ENCODE data around the gene CYP2D6.
"Not testable (repeated sequence)": the region's sequence is repeated elsewhere in the genome, so short reads cannot be mapped to it uniquely, and the experiment has no call there.

Gene CYP2D6

DNA sequence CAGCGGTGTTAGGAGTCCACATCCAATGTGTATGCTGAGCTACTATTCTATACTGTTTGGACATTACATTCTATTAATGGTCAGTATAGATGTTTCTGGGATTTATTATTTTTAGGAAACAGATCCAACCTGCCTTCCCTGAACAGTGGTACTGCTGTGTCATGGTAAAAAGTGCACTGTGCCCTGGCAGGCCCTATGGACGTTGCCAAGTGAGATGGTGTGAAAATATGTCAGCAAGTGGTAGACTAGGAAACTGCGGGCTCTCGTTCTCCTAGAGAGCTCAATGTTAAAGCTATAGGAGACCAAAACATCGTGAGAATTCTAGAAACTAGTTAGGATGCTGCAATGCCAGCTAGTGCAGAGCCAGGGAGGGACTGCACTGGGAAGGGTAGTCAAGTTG, 26.0 kb upstream of the CYP2D6 start:
- no peak for DNase-seq

DNA sequence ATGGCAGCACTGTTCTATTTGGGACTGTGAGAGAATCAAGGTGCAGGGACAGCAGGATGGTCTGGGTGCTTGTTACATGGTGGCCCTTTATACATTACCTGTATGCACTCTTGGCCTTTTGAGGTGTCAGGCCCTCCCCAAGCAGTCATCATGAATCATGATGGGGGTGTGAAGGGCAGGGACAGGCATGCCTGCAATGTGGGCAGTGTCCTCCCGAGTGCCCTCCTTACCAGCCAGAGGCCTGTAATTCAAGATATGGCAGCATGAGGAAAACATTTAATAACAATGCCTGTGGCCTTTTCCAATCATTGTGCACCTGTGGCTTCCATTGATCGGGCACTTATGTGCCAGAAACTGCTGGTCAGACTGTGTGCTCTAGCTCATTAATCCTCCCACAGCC, 25.5 kb upstream of the CYP2D6 start:
- DNase-seq, result no peak

- no peak for DNase-seq
Measured at GRCh38 chr22:42155053-42155543, 24.5 kb upstream of the CYP2D6 start.

GRCh38 chr22:42154293-42155052, 23.9 kb upstream of the CYP2D6 start:
- no peak for DNase-seq

- DNase-seq, result no peak
Measured at GRCh38 chr22:42152661-42153270, 22.2 kb upstream of the CYP2D6 start.

DNA sequence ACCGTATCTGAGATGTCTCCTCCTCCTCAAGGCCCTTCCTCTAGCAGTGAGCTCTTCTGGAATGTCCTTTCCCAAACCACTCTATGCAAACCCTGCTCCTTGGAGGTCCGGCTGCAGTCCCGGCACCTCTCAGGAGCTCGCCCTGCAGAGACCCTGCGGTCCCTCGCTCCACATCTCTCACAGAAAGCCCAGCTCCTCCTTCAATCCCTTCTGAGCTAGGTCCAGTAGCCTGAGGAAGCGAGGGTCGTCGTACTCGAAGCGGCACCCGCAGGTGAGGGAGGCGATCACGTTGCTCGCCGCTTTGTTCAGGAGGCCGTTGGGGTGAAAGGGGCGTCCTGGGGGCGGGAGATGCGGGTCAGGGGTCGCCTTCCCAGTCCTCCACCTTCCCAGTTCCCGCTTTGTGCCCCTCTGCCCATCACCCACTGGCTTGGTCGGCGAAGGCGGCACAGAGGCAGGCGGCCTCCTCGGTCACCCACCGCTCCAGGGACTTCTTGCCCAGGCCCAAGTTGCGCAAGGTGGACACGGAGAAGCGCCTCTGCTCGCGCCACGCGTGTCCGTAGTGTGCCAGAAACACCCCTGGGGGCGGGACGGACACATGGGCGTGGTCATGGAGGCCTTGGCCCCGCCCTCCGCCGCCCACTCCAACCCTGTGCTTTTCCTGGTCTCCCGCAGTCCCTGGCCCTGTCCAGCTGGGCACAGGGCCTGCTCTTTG, 21.5 kb upstream of the CYP2D6 start:
- no peak for DNase-seq

DNA sequence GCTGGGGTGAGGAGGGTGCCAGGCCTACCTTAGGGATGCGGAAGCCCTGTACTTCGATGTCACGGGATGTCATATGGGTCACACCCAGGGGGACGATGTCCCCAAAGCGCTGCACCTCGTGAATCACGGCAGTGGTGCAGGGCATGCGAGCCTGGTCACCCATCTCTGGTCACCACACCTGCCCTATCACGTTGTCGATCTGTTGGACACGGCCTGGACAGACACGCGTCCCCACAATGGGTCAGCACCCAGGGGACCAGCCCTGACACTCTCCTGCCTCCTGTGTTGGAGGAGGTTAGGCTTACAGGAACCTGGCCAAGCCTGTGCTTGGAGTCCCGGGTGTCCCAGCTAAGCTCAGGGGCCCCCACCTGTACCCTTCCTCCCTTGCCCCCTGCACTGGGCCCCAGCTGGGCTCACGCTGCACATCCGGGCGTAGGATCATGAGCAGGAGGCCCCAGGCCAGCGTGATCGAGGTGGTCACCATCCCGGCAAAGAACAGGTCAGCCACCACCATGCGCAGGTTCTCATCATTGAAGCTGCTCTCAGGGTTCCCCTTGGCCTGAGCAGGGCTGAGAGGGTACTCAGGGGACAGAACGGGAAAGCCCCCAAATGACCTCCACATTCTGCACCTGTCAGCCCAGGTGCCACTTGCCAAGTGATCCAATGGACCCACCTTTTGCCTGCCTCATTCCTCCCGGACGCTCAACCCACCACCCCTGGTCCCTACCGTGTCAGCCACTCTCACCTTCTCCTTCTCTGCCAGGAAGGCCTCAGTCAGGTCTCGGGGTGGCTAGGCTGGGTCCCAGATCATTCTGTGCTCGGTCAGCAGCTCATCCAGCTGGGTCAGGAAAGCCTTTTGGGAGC, 20.3 kb upstream of the CYP2D6 start:
- no peak for DNase-seq

DNA sequence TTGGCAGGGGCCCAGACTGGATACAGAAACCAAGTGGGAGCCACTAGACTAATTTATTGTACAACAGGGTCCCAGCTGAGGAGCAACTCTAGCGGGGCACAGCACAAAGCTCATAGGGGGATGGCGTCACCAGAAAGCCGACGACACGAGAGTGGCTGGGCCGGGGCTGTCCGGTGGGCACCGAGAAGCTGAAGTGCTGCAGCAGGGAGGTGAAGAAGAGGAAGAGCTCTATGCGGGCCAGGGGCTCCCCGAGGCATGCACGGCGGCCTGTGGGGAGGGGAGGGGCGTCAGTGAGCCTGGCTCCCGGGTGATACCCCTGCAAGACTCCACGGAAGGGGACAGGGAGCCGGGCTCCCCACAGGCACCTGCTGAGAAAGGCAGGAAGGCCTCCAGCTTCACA, 19.2 kb upstream of the CYP2D6 start:
- DNase-seq, result not testable (repeated sequence)

DNA sequence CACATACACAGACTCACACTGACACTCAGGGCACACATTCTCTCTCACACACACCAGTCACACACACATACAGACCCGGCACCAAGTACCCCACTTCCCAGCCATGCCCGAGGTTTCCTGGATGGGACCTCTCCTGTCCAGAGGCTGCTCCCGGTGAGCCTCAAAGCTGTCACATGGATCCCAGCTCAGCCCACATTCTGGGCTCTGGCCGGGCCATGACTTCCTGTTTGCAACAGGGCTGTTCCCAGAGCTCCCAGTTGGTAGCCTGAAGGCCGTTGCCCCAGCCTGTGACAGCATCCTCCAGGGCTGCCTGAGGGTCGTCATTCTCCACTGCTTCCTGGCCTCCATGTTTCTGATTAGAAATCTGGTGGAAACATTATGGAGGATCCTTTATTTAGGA, 14.6 kb upstream of the CYP2D6 start:
- no peak for DNase-seq

GRCh38 chr22:42143859-42144822, 13.5 kb upstream of the CYP2D6 start:
- not testable (repeated sequence) for DNase-seq

DNA sequence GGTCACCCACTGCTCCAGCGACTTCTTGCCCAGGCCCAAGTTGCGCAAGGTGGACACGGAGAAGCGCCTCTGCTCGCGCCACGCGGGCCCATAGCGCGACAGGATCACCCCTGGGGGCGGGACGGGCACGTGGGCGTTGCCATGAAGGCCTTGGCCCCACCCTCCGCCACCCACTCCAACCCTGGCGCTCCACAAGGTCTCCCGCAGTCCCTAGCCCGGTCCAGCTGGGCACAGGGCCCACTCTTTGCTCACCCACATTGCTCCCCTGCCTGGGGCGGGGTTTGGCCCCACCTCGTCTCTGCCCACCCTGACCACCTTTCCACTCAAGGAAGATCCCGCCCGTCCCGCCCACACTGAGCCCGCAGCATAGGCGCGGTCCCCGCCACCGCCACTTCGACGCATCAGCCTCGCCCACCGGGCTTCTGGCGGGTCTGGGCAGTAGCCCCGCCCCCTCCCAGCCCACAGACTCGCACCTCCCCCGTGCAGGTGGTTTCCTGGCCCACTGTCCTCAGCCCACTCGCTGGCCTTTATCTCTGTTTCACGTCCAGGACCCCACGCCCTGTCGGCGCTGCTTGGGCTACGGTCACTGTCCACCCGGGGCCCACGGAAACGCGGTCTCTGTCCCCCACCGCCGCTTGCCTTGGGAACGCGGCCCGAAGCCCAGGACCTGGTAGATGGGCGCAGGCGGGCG, 12.3 kb upstream of the CYP2D6 start:
- no peak for DNase-seq

- not testable (repeated sequence) for DNase-seq
Measured at GRCh38 chr22:42141307-42142057, 10.9 kb upstream of the CYP2D6 start.

- not testable (repeated sequence) for DNase-seq
Measured at GRCh38 chr22:42140153-42140552, 9.5 kb upstream of the CYP2D6 start.

- DNase-seq, result not testable (repeated sequence)
Measured at GRCh38 chr22:42139508-42139907, 8.9 kb upstream of the CYP2D6 start.

GRCh38 chr22:42138972-42139371, 8.4 kb upstream of the CYP2D6 start:
- DNase-seq, result no peak

GRCh38 chr22:42138122-42138770, 7.6 kb upstream of the CYP2D6 start:
- no peak for DNase-seq

- DNase-seq, result not testable (repeated sequence)
Measured at GRCh38 chr22:42135688-42136087, 5.1 kb upstream of the CYP2D6 start.

DNA sequence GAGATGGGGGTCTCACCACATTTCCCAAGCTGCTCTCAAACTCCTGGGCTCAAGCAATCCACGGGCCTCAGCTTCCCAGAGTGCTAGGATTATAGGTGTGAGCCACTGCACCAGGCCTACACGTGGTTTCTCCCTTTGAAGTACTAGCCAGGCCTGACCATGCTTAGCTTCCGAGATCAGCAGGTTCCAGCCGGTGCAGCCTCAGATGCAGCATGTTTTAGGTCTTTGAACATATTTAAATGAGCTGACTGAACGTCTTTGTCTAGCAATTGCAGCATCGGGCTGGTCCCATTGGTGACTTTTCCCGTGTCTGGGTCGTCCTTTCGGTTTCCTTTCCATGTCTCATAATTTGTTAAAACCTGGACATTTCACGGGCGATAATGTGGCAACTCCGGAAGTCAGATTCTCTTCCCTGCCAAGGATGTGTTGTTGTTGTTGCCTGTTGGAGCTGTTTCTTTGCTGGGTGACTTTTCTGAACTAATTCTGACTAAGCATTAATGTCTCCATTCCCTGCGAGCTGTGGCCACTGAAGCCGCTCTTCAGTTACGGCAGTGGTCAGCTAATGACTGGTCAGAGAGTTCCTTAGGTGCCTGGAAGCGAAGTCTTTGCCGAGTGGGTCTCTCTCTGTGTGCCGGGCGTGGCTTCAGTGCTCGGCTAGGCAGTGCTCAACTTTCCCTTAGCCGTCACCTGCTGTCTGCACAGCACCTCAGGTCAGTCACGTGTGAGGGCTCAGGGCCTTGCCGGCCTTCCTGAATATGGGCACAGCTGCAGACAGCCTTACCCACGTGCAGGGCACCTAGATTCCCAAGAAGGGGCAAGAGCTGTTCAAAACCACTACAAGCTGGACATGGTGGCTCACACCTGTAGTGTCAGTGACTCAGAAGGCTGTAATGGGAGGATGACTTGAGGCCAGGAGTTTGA, 3.8 kb upstream of the CYP2D6 start:
- DNase-seq, result no peak

DNA sequence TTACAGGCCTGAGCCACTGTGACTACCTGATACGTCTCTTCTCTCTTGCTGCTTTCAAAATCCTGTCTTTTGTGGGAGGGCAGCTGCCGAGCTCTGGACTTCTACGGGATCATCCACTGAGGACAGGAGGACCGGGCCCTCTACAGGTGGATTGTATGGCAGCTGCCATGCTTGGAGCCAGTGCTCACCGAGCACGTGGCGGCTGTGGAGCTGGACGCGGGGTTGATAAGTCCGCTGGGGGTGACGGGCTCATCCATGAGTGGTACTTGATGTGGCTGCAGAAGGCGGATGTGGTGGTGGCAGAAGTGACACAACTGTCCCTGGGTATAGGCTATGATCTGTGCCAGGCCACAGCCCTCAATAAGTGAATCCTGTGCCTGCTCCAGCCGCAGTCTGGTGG, 1.8 kb upstream of the CYP2D6 start:
- no peak for DNase-seq

Data from OCI-M1 (cell line).